ENCODE measurements around the gene FERMT2.

The FERMT2 gene

GRCh38 chr14:52900731-52901130 lies 50.1 kb downstream of the FERMT2 start:
- no peak overlapping the region for H3K27ac Mint-ChIP-seq
- H3K4me3 Mint-ChIP-seq = no peak overlapping the region
- H3K27me3 Mint-ChIP-seq (ENCODE audit: low read depth) = peaks cover 10% of the 10 kb centered on the region
- no peaks in the 10 kb centered on the region for H3K4me1 Mint-ChIP-seq (ENCODE audit: low read depth)
- no peaks in the 10 kb centered on the region for H3K9me3 Mint-ChIP-seq
- no peaks in the 10 kb centered on the region for H3K36me3 Mint-ChIP-seq (ENCODE audit: low read depth)

GRCh38 chr14:52898496-52898895 lies 52.4 kb downstream of the FERMT2 start:
- Mint-ChIP-seq H3K4me3 (no peak overlapping the region), H3K4me1 (ENCODE audit: low read depth) (peaks cover 4% of the 10 kb centered on the region), H3K36me3 (ENCODE audit: low read depth) (no peaks in the 10 kb centered on the region), H3K27me3 (ENCODE audit: low read depth) (peaks cover 6% of the 10 kb centered on the region), H3K27ac (no peak overlapping the region), H3K9me3 (no peaks in the 10 kb centered on the region)

- H3K9me3 Mint-ChIP-seq = no peaks in the 10 kb centered on the region
- no peak overlapping the region for H3K4me3 Mint-ChIP-seq
- H3K36me3 Mint-ChIP-seq (ENCODE audit: low read depth) = peaks cover 2% of the 10 kb centered on the region
- no peak overlapping the region for H3K27ac Mint-ChIP-seq
- H3K27me3 Mint-ChIP-seq (ENCODE audit: low read depth) = peaks cover 6% of the 10 kb centered on the region
- H3K4me1 Mint-ChIP-seq (ENCODE audit: low read depth) = peaks cover 4% of the 10 kb centered on the region
Measured at GRCh38 chr14:52895000-52895399, 55.9 kb downstream of the FERMT2 start.

DNA sequence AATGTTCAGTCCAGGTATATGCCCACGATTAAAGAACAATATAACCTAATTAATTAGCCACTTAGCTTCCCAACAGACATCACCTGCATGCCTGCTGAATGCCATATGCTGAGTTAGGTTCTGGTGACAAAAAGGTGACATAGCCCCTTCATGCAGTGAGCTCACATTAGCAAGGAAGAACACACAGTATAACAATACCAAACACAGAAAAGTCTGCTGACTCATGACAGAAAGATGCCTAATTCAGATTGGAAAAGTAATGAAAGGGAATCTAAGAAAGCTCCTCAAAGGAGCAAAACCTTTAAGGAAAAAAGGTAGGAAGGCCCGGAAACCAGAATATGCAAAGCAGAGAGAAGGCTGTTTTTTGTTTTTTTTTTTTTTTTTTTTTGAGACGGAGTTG lies 59.0 kb downstream of the FERMT2 start:
- no peaks in the 10 kb centered on the region for H3K9me3 Mint-ChIP-seq
- H3K27me3 Mint-ChIP-seq (ENCODE audit: low read depth) = peaks cover 6% of the 10 kb centered on the region
- peaks cover 2% of the 10 kb centered on the region for H3K36me3 Mint-ChIP-seq (ENCODE audit: low read depth)
- H3K4me3 Mint-ChIP-seq = no peak overlapping the region
- peaks cover 4% of the 10 kb centered on the region for H3K4me1 Mint-ChIP-seq (ENCODE audit: low read depth)
- H3K27ac Mint-ChIP-seq = no peak overlapping the region

DNA sequence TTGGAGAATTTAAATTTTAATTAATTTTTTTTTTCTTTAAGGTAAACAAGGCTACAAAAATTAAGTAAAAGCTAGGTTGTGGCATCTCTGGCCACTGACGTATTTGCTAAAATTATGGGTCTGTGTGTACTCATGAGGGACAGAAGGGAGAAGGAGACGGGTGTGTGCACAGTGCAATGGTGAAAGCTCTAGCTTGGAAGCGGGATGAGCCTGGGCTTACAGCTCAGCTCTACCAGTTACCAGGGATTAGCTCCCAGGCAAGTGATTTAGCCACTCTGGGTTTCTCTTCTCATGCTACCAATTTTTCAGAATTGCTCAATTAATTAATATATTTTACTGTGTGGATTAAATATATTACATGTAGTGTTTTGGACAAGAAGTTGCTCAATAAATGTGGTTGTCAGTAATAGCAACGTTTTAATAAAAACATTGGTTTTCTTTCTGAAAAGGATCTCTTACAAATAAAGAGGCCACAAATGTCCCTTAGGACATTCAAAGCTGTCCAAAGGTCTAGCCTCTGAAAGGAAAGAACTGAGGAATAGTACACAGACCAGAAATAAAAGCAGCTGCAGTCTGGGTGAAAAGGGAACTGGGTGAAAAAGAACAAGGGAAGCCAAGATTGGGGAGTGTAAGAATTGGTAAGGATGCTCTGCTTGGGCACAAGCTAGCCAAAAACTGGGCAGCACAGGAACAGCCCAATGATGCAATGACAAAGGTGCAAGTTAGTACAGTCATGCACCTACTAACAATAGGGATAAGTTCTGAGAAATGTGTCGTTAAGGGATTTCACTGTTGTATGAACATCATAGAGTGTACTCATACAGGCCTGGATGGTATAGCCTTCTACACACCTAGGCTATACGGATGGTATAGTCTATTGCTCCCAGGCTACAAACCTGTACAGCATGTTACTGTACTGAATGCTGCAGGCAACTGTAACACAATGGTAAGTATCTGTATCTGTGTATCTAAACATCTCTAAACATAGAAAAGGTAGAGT lies 61.7 kb downstream of the FERMT2 start:
- Mint-ChIP-seq H3K27ac (no peak overlapping the region), H3K4me1 (ENCODE audit: low read depth) (no peaks in the 10 kb centered on the region), H3K27me3 (ENCODE audit: low read depth) (peaks cover 2% of the 10 kb centered on the region), H3K4me3 (no peak overlapping the region), H3K9me3 (no peaks in the 10 kb centered on the region), H3K36me3 (ENCODE audit: low read depth) (peaks cover 2% of the 10 kb centered on the region)

DNA sequence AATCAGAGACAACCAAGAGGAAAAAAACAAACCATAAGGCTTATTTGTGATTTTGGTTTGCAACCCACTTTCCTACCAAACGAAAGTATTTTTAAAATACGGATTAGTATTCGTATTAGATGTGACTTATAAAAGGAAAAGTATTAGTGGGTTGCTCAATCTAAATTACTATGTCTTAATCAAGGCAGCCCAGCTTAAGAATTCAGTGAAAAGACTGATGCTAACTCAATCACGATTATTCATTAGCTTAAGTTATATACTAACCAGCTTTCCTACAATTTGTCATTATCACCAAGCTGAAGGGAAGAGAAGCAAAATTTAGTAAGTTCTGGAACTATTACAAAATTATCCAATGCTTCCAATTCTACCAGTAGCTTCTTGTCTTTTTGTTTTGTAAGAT lies 62.7 kb downstream of the FERMT2 start:
- H3K27me3 Mint-ChIP-seq (ENCODE audit: low read depth) = no peaks in the 10 kb centered on the region
- peaks cover 2% of the 10 kb centered on the region for H3K36me3 Mint-ChIP-seq (ENCODE audit: low read depth)
- H3K9me3 Mint-ChIP-seq = no peaks in the 10 kb centered on the region
- H3K4me3 Mint-ChIP-seq = no peak overlapping the region
- no peaks in the 10 kb centered on the region for H3K4me1 Mint-ChIP-seq (ENCODE audit: low read depth)
- no peak overlapping the region for H3K27ac Mint-ChIP-seq

DNA sequence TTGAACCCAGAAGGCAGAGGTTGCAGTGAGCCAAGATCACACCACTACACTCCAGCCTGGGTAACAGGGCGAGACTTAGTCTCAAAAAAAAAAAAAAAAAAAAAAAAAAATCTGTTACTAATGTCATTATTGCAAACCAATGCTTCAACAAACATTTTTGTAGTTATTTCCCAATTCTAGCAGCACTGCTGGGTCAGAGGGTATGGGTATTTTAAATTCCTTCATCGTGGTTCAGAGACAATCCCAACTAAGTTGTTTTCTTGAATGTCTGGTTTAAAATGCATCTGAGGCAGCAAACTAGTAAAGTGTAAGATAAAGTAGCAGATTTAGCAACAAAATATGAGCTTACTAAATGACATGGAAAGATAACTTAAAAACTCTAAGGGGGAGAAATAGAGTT lies 65.6 kb downstream of the FERMT2 start:
- H3K4me1 Mint-ChIP-seq (ENCODE audit: low read depth) = no peaks in the 10 kb centered on the region
- H3K27ac Mint-ChIP-seq = no peak overlapping the region

DNA sequence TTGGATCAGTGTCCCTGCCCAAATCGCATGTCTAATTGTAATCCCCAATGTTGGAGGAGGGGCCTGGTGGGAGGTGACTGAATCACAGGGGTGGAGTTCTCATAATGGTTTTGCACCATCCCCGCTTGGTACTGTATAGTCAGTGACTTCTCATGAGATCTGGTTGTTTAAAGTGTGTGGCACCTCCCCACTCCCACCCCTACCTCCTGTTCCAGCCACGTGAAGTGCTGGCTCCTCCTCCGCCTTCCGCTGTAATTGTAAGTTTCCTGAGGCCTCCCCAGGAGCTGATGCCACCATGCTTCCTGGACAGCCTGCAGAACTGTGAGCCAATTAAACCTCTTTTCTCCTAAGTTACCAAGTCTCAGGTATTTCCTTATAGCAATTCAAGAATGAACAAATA lies 67.2 kb downstream of the FERMT2 start:
- H3K4me1 Mint-ChIP-seq (ENCODE audit: low read depth) = no peaks in the 10 kb centered on the region
- H3K27ac Mint-ChIP-seq = no peak overlapping the region
- H3K27me3 Mint-ChIP-seq (ENCODE audit: low read depth) = peaks cover 3% of the 10 kb centered on the region
- H3K36me3 Mint-ChIP-seq (ENCODE audit: low read depth) = no peaks in the 10 kb centered on the region
- H3K9me3 Mint-ChIP-seq = no peaks in the 10 kb centered on the region
- H3K4me3 Mint-ChIP-seq = no peak overlapping the region

More for the DNA sequence above, 65.6 kb downstream of the FERMT2 start:
- Mint-ChIP-seq H3K27me3 (ENCODE audit: low read depth) (peaks cover 3% of the 10 kb centered on the region), H3K36me3 (ENCODE audit: low read depth) (no peaks in the 10 kb centered on the region), H3K9me3 (no peaks in the 10 kb centered on the region), H3K4me3 (no peak overlapping the region)

GRCh38 chr14:52882824-52883223 lies 68.0 kb downstream of the FERMT2 start:
- peaks cover 6% of the 10 kb centered on the region for H3K27me3 Mint-ChIP-seq (ENCODE audit: low read depth)
- H3K4me1 Mint-ChIP-seq (ENCODE audit: low read depth) = no peaks in the 10 kb centered on the region
- no peaks in the 10 kb centered on the region for H3K9me3 Mint-ChIP-seq
- H3K27ac Mint-ChIP-seq = no peak overlapping the region
- H3K36me3 Mint-ChIP-seq (ENCODE audit: low read depth) = no peaks in the 10 kb centered on the region
- H3K4me3 Mint-ChIP-seq = no peak overlapping the region

DNA sequence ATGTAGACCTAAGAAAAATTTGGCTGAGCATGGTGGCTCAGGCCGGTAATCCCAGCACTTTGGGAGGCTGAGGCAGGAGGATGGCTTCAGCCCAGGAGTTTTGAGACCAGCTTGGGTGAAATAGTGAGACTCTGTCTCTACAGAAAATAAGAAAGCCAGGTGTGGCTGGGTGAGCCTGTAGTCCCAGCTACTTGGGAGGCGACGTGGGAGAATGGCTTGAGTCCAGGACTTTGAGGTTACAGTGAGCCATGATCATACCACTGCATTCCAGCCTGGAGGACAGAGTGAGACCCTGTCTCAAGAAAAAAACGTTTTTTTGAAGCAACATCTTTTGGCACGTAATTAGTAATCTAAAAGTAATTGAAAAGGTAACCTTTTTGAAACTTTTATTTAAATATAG lies 70.9 kb downstream of the FERMT2 start:
- no peaks in the 10 kb centered on the region for H3K4me1 Mint-ChIP-seq (ENCODE audit: low read depth)
- H3K36me3 Mint-ChIP-seq (ENCODE audit: low read depth) = no peaks in the 10 kb centered on the region
- no peak overlapping the region for H3K27ac Mint-ChIP-seq
- H3K9me3 Mint-ChIP-seq = no peaks in the 10 kb centered on the region
- H3K27me3 Mint-ChIP-seq (ENCODE audit: low read depth) = peaks cover 13% of the 10 kb centered on the region
- H3K4me3 Mint-ChIP-seq = no peak overlapping the region

- Mint-ChIP-seq H3K4me1 (ENCODE audit: low read depth) (no peaks in the 10 kb centered on the region), H3K27ac (no peak overlapping the region), H3K4me3 (no peak overlapping the region), H3K36me3 (ENCODE audit: low read depth) (no peaks in the 10 kb centered on the region), H3K9me3 (no peaks in the 10 kb centered on the region), H3K27me3 (ENCODE audit: low read depth) (peaks cover 13% of the 10 kb centered on the region)
Measured at GRCh38 chr14:52878946-52879345, 71.9 kb downstream of the FERMT2 start.

DNA sequence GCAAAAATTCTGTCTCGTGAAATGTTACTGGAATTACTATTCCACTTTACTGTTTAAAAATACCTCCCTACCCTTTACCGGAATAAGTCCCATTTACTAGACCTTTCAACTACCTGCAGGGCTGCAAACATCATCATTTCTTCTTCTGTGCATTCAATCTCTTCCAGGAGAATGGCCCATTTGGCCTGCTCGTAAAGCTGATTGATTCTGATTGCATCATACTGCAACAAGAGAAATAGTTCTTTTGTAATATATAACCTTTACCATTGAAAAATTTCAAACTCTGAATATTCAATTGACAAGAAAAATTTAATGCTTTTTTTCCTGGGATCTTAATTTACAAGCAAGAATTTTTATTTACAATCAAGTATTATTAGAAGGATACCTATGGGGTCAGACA lies 72.4 kb downstream of the FERMT2 start:
- Mint-ChIP-seq H3K27me3 (ENCODE audit: low read depth) (peaks cover 13% of the 10 kb centered on the region), H3K4me3 (no peak overlapping the region), H3K4me1 (ENCODE audit: low read depth) (no peaks in the 10 kb centered on the region), H3K36me3 (ENCODE audit: low read depth) (no peaks in the 10 kb centered on the region), H3K27ac (no peak overlapping the region), H3K9me3 (no peaks in the 10 kb centered on the region)

- peaks cover 13% of the 10 kb centered on the region for H3K27me3 Mint-ChIP-seq (ENCODE audit: low read depth)
- no peaks in the 10 kb centered on the region for H3K4me1 Mint-ChIP-seq (ENCODE audit: low read depth)
- no peaks in the 10 kb centered on the region for H3K9me3 Mint-ChIP-seq
- no peak overlapping the region for H3K4me3 Mint-ChIP-seq
- H3K36me3 Mint-ChIP-seq (ENCODE audit: low read depth) = no peaks in the 10 kb centered on the region
- H3K27ac Mint-ChIP-seq = no peak overlapping the region
Measured at GRCh38 chr14:52877628-52878027, 73.2 kb downstream of the FERMT2 start.

GRCh38 chr14:52876806-52877205 lies 74.0 kb downstream of the FERMT2 start:
- no peaks in the 10 kb centered on the region for H3K36me3 Mint-ChIP-seq (ENCODE audit: low read depth)
- H3K4me1 Mint-ChIP-seq (ENCODE audit: low read depth) = no peaks in the 10 kb centered on the region
- H3K4me3 Mint-ChIP-seq = no peak overlapping the region
- peaks cover 13% of the 10 kb centered on the region for H3K27me3 Mint-ChIP-seq (ENCODE audit: low read depth)
- H3K27ac Mint-ChIP-seq = no peak overlapping the region
- H3K9me3 Mint-ChIP-seq = no peaks in the 10 kb centered on the region

DNA sequence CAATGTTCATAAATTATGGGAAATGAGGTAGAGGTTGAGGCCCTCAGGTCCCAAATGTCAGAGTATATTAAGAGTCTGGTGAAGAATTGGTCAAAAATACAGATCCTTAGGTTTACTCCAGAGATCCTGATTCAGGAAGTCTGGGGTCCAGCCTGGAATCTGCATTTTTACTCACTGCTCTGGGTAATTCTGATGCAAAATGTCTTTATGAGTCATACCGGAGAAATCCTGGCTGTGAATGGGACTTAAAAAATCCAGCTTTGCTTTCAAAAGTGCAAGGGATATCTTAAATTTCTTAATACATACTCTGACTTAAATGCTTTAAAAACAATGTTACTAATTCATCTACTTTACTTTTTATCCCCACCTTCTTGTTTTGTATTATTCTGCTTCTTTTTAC lies 74.5 kb downstream of the FERMT2 start:
- Mint-ChIP-seq H3K36me3 (ENCODE audit: low read depth) (no peaks in the 10 kb centered on the region), H3K27ac (no peak overlapping the region), H3K27me3 (ENCODE audit: low read depth) (peaks cover 10% of the 10 kb centered on the region), H3K4me1 (ENCODE audit: low read depth) (no peaks in the 10 kb centered on the region), H3K4me3 (no peak overlapping the region), H3K9me3 (no peaks in the 10 kb centered on the region)
